Measurements from ENCODE around the gene REPS1. TPM values are rescaled to one million over a fixed set of nuclear protein-coding genes. Genes with fewer than 3 reads are reported as not detected.

The REPS1 gene
- total and polyA plus RNA-seq, 8 donors: 14.1 to 26.2 (median 19.0) TPM

GRCh38 chr6:138978229-138978628 lies 9.8 kb downstream of the REPS1 start:
- no peaks in the 10 kb centered on the region for H3K27me3 ChIP-seq
- no peak overlapping the region for H3K27ac ChIP-seq
- no peak overlapping the region for H3K4me3 ChIP-seq
- no peak for ATAC-seq
- intact Hi-C loops (cut with DNase I): no loop called here
- H3K4me1 ChIP-seq: peaks cover 5 to 27% (median 8%) of the 10 kb centered on the region in 3 donors
- no peak for FAIRE-seq
- no peak for DNase-seq
- TF ChIP-seq CTCF (IDR thresholded peaks at IDR 0.05): no peak
- no peaks in the 10 kb centered on the region for H3K36me3 ChIP-seq
- no peaks in the 10 kb centered on the region for H3K9me3 ChIP-seq
- WGBS, 2 donors: 96 to 99% methylated on average over 4 of the region's 4 CpGs

- intact Hi-C loops (cut with DNase I): no loop called here
Measured at GRCh38 chr6:138977646-138978167, 10.3 kb downstream of the REPS1 start.

GRCh38 chr6:138977242-138977641 lies 10.8 kb downstream of the REPS1 start:
- no peak overlapping the region for H3K4me3 ChIP-seq
- FAIRE-seq (no peak), ATAC-seq (no peak), DNase-seq (no peak)
- H3K27ac ChIP-seq: no peak overlapping the region
- H3K9me3 ChIP-seq: no peaks in the 10 kb centered on the region
- 92 to 100% methylated on average over 2 of the region's 2 CpGs for WGBS, 2 donors
- TF ChIP-seq CTCF (IDR thresholded peaks at IDR 0.05): no peak
- no peaks in the 10 kb centered on the region for H3K27me3 ChIP-seq
- H3K36me3 ChIP-seq: no peaks in the 10 kb centered on the region
- peaks cover 8 to 31% (median 14%) of the 10 kb centered on the region in 3 donors for H3K4me1 ChIP-seq
- intact Hi-C loops (cut with DNase I): no loop called here

More at GRCh38 chr6:138977646-138978167, 10.3 kb downstream of the REPS1 start:
- FAIRE-seq (no peak), ATAC-seq (no peak), DNase-seq (no peak)
- H3K27ac ChIP-seq: no peak overlapping the region
- H3K9me3 ChIP-seq: no peaks in the 10 kb centered on the region
- no peak overlapping the region for H3K4me3 ChIP-seq
- no peaks in the 10 kb centered on the region for H3K36me3 ChIP-seq
- H3K27me3 ChIP-seq: no peaks in the 10 kb centered on the region
- TF ChIP-seq CTCF (IDR thresholded peaks at IDR 0.05): no peak
- H3K4me1 ChIP-seq: peaks cover 8 to 31% (median 9%) of the 10 kb centered on the region in 3 donors
- 97 to 100% methylated on average over 1 of the region's 1 CpG for WGBS, 2 donors

- no peak overlapping the region for H3K4me3 ChIP-seq
- no peaks in the 10 kb centered on the region for H3K36me3 ChIP-seq
- no peak overlapping the region for H3K27ac ChIP-seq
- no peak for DNase-seq
- 91% methylated on average over 4 of the region's 4 CpGs for WGBS, 2 donors
- no peak for ATAC-seq
- TF ChIP-seq CTCF (IDR thresholded peaks at IDR 0.05): no peak
- FAIRE-seq: no peak
- no peaks in the 10 kb centered on the region for H3K27me3 ChIP-seq
- H3K9me3 ChIP-seq: no peaks in the 10 kb centered on the region
- H3K4me1 ChIP-seq: peaks cover 8 to 30% (median 28%) of the 10 kb centered on the region in 3 donors
- intact Hi-C loops (cut with DNase I): no loop called here
Measured at GRCh38 chr6:138975815-138976214, 12.2 kb downstream of the REPS1 start.

- H3K36me3 ChIP-seq: no peaks in the 10 kb centered on the region
- no peak for ATAC-seq
- no peaks in the 10 kb centered on the region for H3K27me3 ChIP-seq
- DNase-seq: no peak
- intact Hi-C loops (cut with DNase I): no loop called here
- no peak for TF ChIP-seq CTCF (IDR thresholded peaks at IDR 0.05)
- peaks cover 8 to 34% (median 33%) of the 10 kb centered on the region in 3 donors for H3K4me1 ChIP-seq
- no peak overlapping the region for H3K4me3 ChIP-seq
- WGBS, 2 donors: 44 to 73% methylated on average over 2 of the region's 2 CpGs
- no peak overlapping the region for H3K27ac ChIP-seq
- no peak for FAIRE-seq
- H3K9me3 ChIP-seq: no peaks in the 10 kb centered on the region
Measured at GRCh38 chr6:138973466-138974153, 14.4 kb downstream of the REPS1 start.
